WTC11 (cell line): ENCODE results near the gene ERCC5. TPM values are rescaled to one million over a fixed set of nuclear protein-coding genes. Genes with fewer than 3 reads are reported as not detected.

Experiments used
- ATAC-seq: fragments of 200-7000 bp; cut with Tn5 transposase; 2 replicates; pipeline ENCODE4 v1.10.0; 2021; ENCODE audit warnings: mild to moderate bottlenecking, moderate library complexity
- CTCF ChIA-PET: fragments of 300-600 bp; sonication (Branson Sonifier 250); formaldehyde crosslinking; loops from one replicate; lab custom pipeline; 2021; ENCODE audit warnings: antibody characterized with exemption; lab: Charles Lee
- POLR2A ChIA-PET: fragments of 350-600 bp; sonication (Branson Sonifier 250); formaldehyde crosslinking; loops from one replicate; lab custom pipeline; 2021; ENCODE audit warnings: antibody characterized with exemption; lab: Charles Lee
- DNase-seq: peaks from one replicate; pipeline ENCODE4 v3.0.0; 2021; ENCODE audit warnings: low spot score
- H3K27ac Mint-ChIP-seq: 2 replicates; pipeline ENCODE4 v1.8.0; 2021; ENCODE audit warnings: mixed read lengths
- H3K27me3 Mint-ChIP-seq: 2 replicates; pipeline ENCODE4 v1.8.0; 2021; ENCODE audit warnings: low read depth, mild to moderate bottlenecking, moderate library complexity, mixed read lengths
- H3K36me3 Mint-ChIP-seq: 2 replicates; pipeline ENCODE4 v1.8.0; 2021; ENCODE audit warnings: mixed read lengths
- H3K4me1 Mint-ChIP-seq: 2 replicates; pipeline ENCODE4 v1.8.0; 2022; ENCODE audit warnings: mixed read lengths
- H3K4me3 Mint-ChIP-seq: 2 replicates; pipeline ENCODE4 v1.8.0; 2021; ENCODE audit warnings: mild to moderate bottlenecking, moderate library complexity, mixed read lengths
- H3K9me3 Mint-ChIP-seq: 2 replicates; pipeline ENCODE4 v1.8.0; 2021; ENCODE audit warnings: mixed read lengths
- AFF4 ChIP-seq: sonication (generic); formaldehyde crosslinking; IDR thresholded peaks from 2 replicates; pipeline ENCODE4 v1.8.1; 2023; ENCODE audit warnings: mild to moderate bottlenecking, missing genetic modification reagents, borderline replicate concordance
- ATF1 ChIP-seq: sonication (generic); formaldehyde crosslinking; IDR thresholded peaks from 2 replicates; pipeline ENCODE4 v1.8.1; 2023; ENCODE audit warnings: mild to moderate bottlenecking, moderate library complexity, missing genetic modification reagents
- ATF3 ChIP-seq: sonication (generic); formaldehyde crosslinking; conservative IDR thresholded peaks from 2 replicates; pipeline ENCODE4 v1.8.1; 2022; ENCODE audit warnings: mild to moderate bottlenecking, missing genetic modification reagents
- CBFB ChIP-seq: sonication (generic); formaldehyde crosslinking; IDR thresholded peaks from 2 replicates; pipeline ENCODE4 v1.8.1; 2022; ENCODE audit warnings: mild to moderate bottlenecking, low read depth, missing genetic modification reagents
- ELF4 ChIP-seq: sonication (generic); formaldehyde crosslinking; IDR thresholded peaks from 2 replicates; pipeline ENCODE4 v1.8.1; 2022; ENCODE audit warnings: low read depth, mild to moderate bottlenecking, moderate library complexity, missing genetic modification reagents
- ERG ChIP-seq: fragments of 250-450 bp; sonication (Bioruptor Pico); IDR thresholded peaks from 2 replicates; pipeline ENCODE4 v1.8.0; 2021; ENCODE audit warnings: mild to moderate bottlenecking
- FOXJ3 ChIP-seq: sonication (generic); formaldehyde crosslinking; IDR thresholded peaks from 2 replicates; pipeline ENCODE4 v1.9.0; 2021; ENCODE audit warnings: missing genetic modification reagents, mild to moderate bottlenecking, borderline replicate concordance
- FOXP1 ChIP-seq: sonication (generic); formaldehyde crosslinking; IDR thresholded peaks from 2 replicates; pipeline ENCODE4 v1.8.0; 2022; ENCODE audit warnings: missing genetic modification reagents, mild to moderate bottlenecking, moderate library complexity, borderline replicate concordance
- HMGA2 ChIP-seq: fragments of 250-450 bp; sonication (Bioruptor Pico); IDR thresholded peaks from 2 replicates; pipeline ENCODE4 v1.4.0; 2021; ENCODE audit warnings: mild to moderate bottlenecking, moderate library complexity
- HMGXB4 ChIP-seq: sonication (generic); formaldehyde crosslinking; IDR thresholded peaks from 2 replicates; pipeline ENCODE4 v1.8.1; 2023; ENCODE audit warnings: mild to moderate bottlenecking, moderate library complexity, missing genetic modification reagents
- IRF1 ChIP-seq: sonication (generic); formaldehyde crosslinking; IDR thresholded peaks from 2 replicates; pipeline ENCODE4 v1.8.0; 2023; ENCODE audit warnings: missing genetic modification reagents
- JUN ChIP-seq: sonication (generic); formaldehyde crosslinking; IDR thresholded peaks from 2 replicates; pipeline ENCODE4 v1.8.0; 2023; ENCODE audit warnings: mild to moderate bottlenecking, missing genetic modification reagents
- MXD4 ChIP-seq: fragments of 250-450 bp; sonication (Bioruptor Pico); IDR thresholded peaks from 2 replicates; pipeline ENCODE4 v1.8.0; 2021; ENCODE audit warnings: mild to moderate bottlenecking, moderate library complexity, borderline replicate concordance
- NFATC4 ChIP-seq: fragments of 250-450 bp; sonication (Bioruptor Pico); IDR thresholded peaks from 2 replicates; pipeline ENCODE4 v1.9.0; 2021; ENCODE audit warnings: mild to moderate bottlenecking
- NR3C1 ChIP-seq: sonication (generic); formaldehyde crosslinking; conservative IDR thresholded peaks from 2 replicates; pipeline ENCODE4 v1.8.1; 2023; ENCODE audit warnings: low read depth, mild to moderate bottlenecking, missing genetic modification reagents
- PREB ChIP-seq: sonication (generic); formaldehyde crosslinking; IDR thresholded peaks from 2 replicates; pipeline ENCODE4 v1.8.1; 2022; ENCODE audit warnings: mild to moderate bottlenecking, missing genetic modification reagents, moderate library complexity, borderline replicate concordance
- PRRX2 ChIP-seq: fragments of 250-450 bp; sonication (Bioruptor Pico); IDR thresholded peaks from 2 replicates; pipeline ENCODE4 v1.8.0; 2021; ENCODE audit warnings: mild to moderate bottlenecking
- SMAD4 ChIP-seq: sonication (generic); formaldehyde crosslinking; IDR thresholded peaks from 2 replicates; pipeline ENCODE4 v1.8.0; 2022; ENCODE audit warnings: mild to moderate bottlenecking, missing genetic modification reagents
- SOX15 ChIP-seq: fragments of 250-450 bp; sonication (Bioruptor Pico); IDR thresholded peaks from 2 replicates; pipeline ENCODE4 v1.9.0; 2021; ENCODE audit warnings: mild to moderate bottlenecking
- ZMAT4 ChIP-seq: fragments of 250-450 bp; sonication (Bioruptor Pico); IDR thresholded peaks from 2 replicates; pipeline ENCODE4 v1.9.0; 2021; ENCODE audit warnings: mild to moderate bottlenecking
- ZNF281 ChIP-seq: sonication (generic); formaldehyde crosslinking; IDR thresholded peaks from 2 replicates; pipeline ENCODE4 v1.8.0; 2023; ENCODE audit warnings: mild to moderate bottlenecking, missing genetic modification reagents
- ZSCAN18 ChIP-seq: fragments of 250-450 bp; sonication (Bioruptor Pico); IDR thresholded peaks from 2 replicates; pipeline ENCODE4 v2.1.2; 2022; ENCODE audit warnings: mild to moderate bottlenecking, moderate library complexity
- total RNA-seq: library from RNA; stranded (reverse); gene quantifications from 3 replicates; pipeline ENCODE4 v1.2.3, GENCODE V29; 2021

ERCC5 gene
- total RNA-seq, 1 experiment from 2014 or later: 26.5 TPM

- Mint-ChIP-seq H3K27me3 (peaks cover 18% of the 10 kb centered on the region), H3K27ac (no peak overlapping the region), H3K36me3 (peaks cover 2% of the 10 kb centered on the region; the same call in 1 of the 2 replicates), H3K9me3 (no peaks in the 10 kb centered on the region), H3K4me1 (peaks cover 9% of the 10 kb centered on the region; the same call in 1 of the 2 replicates), H3K4me3 (peak overlapping the region; percentile 97)
- ATAC-seq (peak; percentile 72), DNase-seq (peak; percentile 86)
- CTCF ChIA-PET: interaction anchor here (0.5 to 2.0 kb wide), 21 partner anchors 10 to 1169 kb away, joined by 3 to 16 read pairs (median 3); partner anchors contain the start of genes ERCC5, TEX30 and TPP2
- POLR2A ChIA-PET: interaction anchor here (0.9 to 1.6 kb wide), 5 partner anchors 27 to 209 kb away, joined by 3 to 7 read pairs (median 4); partner anchors contain the start of genes ERCC5 and TEX30
- no peak for TF ChIP-seq PREB (CRISPR knock-in tag)
- no peak for TF ChIP-seq FOXJ3
- TF ChIP-seq SOX15 (CRISPR knock-in tag): no peak
- TF ChIP-seq ERG (CRISPR knock-in tag): no peak
- no peak for TF ChIP-seq HMGA2 (CRISPR knock-in tag)
- TF ChIP-seq ZNF281 (CRISPR knock-in tag): no peak
- TF ChIP-seq NFATC4: no peak
- no peak for TF ChIP-seq AFF4 (CRISPR knock-in tag)
- TF ChIP-seq JUN (CRISPR knock-in tag): no peak
- no peak for TF ChIP-seq SMAD4 (CRISPR knock-in tag)
- TF ChIP-seq MXD4 (CRISPR knock-in tag): no peak
- no peak for TF ChIP-seq ZMAT4 (CRISPR knock-in tag)
- TF ChIP-seq CBFB (CRISPR knock-in tag): no peak
- no peak for TF ChIP-seq PRRX2 (CRISPR knock-in tag)
- TF ChIP-seq ZSCAN18 (CRISPR knock-in tag): no peak
- TF ChIP-seq NR3C1 (CRISPR knock-in tag): no peak
- no peak for TF ChIP-seq ATF3 (CRISPR knock-in tag)
- TF ChIP-seq IRF1 (CRISPR knock-in tag): no peak
- no peak for TF ChIP-seq ATF1 (CRISPR knock-in tag)
- TF ChIP-seq FOXP1 (CRISPR knock-in tag): no peak
- TF ChIP-seq HMGXB4 (CRISPR knock-in tag): peak; percentile 98
- 0 out of 2 replicates have a peak, but pooled peaks have one; percentile 54 for TF ChIP-seq ELF4 (CRISPR knock-in tag)
Measured at GRCh38 chr13:102800145-102801041, 45.4 kb upstream of the ERCC5 start.
